ENCODE results near the gene PRKCH. TPM values are rescaled to one million over a fixed set of nuclear protein-coding genes. Genes with fewer than 3 reads are reported as not detected.

Gene PRKCH
- total and polyA plus RNA-seq, 2 of the 13 experiments (the other 11 are each of a cell fraction or from before 2014, with no cell fraction given): 0.48 to 1.3 TPM

DNA sequence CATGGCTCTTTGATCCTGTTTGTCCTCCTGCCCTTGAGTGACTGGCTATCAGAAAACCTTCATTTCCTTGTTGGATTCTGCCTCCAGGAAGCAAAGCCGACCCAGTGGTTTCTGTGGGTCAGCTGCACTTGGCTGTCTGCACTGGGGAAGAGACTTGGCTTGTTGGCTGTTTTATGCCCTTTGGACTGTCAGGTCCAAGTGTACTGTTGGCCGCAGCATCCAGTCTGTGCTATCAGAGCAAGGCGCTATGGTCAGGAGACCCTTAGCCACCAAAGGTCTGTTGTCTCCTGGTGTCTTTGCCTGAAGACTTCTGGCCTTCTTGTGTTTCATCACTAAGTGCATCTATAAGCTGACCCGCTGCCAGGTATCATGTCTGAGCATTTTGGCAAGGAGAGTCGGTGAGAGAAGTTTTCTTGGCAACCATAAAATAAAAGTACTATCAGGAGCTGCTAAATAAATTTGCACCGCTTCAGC, 196.6 kb downstream of the PRKCH start (continued):
- TF ChIP-seq, protein P1, sequence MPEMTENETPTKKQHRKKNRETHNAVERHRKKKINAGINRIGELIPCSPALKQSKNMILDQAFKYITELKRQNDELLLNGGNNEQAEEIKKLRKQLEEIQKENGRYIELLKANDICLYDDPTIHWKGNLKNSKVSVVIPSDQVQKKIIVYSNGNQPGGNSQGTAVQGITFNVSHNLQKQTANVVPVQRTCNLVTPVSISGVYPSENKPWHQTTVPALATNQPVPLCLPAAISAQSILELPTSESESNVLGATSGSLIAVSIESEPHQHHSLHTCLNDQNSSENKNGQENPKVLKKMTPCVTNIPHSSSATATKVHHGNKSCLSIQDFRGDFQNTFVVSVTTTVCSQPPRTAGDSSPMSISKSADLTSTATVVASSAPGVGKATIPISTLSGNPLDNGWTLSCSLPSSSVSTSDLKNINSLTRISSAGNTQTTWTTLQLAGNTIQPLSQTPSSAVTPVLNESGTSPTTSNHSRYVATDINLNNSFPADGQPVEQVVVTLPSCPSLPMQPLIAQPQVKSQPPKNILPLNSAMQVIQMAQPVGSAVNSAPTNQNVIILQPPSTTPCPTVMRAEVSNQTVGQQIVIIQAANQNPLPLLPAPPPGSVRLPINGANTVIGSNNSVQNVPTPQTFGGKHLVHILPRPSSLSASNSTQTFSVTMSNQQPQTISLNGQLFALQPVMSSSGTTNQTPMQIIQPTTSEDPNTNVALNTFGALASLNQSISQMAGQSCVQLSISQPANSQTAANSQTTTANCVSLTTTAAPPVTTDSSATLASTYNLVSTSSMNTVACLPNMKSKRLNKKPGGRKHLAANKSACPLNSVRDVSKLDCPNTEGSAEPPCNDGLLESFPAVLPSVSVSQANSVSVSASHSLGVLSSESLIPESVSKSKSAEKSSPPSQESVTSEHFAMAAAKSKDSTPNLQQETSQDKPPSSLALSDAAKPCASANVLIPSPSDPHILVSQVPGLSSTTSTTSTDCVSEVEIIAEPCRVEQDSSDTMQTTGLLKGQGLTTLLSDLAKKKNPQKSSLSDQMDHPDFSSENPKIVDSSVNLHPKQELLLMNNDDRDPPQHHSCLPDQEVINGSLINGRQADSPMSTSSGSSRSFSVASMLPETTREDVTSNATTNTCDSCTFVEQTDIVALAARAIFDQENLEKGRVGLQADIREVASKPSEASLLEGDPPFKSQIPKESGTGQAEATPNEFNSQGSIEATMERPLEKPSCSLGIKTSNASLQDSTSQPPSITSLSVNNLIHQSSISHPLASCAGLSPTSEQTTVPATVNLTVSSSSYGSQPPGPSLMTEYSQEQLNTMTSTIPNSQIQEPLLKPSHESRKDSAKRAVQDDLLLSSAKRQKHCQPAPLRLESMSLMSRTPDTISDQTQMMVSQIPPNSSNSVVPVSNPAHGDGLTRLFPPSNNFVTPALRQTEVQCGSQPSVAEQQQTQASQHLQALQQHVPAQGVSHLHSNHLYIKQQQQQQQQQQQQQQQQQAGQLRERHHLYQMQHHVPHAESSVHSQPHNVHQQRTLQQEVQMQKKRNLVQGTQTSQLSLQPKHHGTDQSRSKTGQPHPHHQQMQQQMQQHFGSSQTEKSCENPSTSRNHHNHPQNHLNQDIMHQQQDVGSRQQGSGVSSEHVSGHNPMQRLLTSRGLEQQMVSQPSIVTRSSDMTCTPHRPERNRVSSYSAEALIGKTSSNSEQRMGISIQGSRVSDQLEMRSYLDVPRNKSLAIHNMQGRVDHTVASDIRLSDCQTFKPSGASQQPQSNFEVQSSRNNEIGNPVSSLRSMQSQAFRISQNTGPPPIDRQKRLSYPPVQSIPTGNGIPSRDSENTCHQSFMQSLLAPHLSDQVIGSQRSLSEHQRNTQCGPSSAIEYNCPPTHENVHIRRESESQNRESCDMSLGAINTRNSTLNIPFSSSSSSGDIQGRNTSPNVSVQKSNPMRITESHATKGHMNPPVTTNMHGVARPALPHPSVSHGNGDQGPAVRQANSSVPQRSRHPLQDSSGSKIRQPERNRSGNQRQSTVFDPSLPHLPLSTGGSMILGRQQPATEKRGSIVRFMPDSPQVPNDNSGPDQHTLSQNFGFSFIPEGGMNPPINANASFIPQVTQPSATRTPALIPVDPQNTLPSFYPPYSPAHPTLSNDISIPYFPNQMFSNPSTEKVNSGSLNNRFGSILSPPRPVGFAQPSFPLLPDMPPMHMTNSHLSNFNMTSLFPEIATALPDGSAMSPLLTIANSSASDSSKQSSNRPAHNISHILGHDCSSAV (CRISPR knock-in tag; IDR thresholded peaks at IDR 0.05; ENCODE audit: borderline replicate concordance): no peak
- TF ChIP-seq, protein P2, sequence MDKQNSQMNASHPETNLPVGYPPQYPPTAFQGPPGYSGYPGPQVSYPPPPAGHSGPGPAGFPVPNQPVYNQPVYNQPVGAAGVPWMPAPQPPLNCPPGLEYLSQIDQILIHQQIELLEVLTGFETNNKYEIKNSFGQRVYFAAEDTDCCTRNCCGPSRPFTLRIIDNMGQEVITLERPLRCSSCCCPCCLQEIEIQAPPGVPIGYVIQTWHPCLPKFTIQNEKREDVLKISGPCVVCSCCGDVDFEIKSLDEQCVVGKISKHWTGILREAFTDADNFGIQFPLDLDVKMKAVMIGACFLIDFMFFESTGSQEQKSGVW (CRISPR knock-in tag; IDR thresholded peaks at IDR 0.05; ENCODE audit: borderline replicate concordance): no peak
- TF ChIP-seq ZNF121 (CRISPR knock-in tag; IDR thresholded peaks at IDR 0.05): peak; percentile 48; the same call in 1 of the 2 replicates
- TF ChIP-seq ZNF30 (CRISPR knock-in tag; IDR thresholded peaks at IDR 0.05): no peak
- TF ChIP-seq, protein P3, sequence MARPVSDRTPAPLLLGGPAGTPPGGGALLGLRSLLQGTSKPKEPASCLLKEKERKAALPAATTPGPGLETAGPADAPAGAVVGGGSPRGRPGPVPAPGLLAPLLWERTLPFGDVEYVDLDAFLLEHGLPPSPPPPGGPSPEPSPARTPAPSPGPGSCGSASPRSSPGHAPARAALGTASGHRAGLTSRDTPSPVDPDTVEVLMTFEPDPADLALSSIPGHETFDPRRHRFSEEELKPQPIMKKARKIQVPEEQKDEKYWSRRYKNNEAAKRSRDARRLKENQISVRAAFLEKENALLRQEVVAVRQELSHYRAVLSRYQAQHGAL (CRISPR knock-in tag; IDR thresholded peaks at IDR 0.05; ENCODE audit: not compliant biosample characterization): no peak
- no peak for TF ChIP-seq SMAD9 (CRISPR knock-in tag; IDR thresholded peaks at IDR 0.05)
- no peak for TF ChIP-seq ZNF746 (CRISPR knock-in tag; IDR thresholded peaks at IDR 0.05)
- TF ChIP-seq ZNF383 (CRISPR knock-in tag; IDR thresholded peaks at IDR 0.05; ENCODE audit: borderline replicate concordance): no peak
- no peak for TF ChIP-seq ZNF674 (CRISPR knock-in tag; IDR thresholded peaks at IDR 0.05; ENCODE audit: low read depth)
- peak; percentile 74 for TF ChIP-seq RCOR2 (CRISPR knock-in tag; IDR thresholded peaks at IDR 0.05)
- TF ChIP-seq EP300 (IDR thresholded peaks at IDR 0.05; ENCODE audit: low read depth in 2 of 2, low read length in 2 of 2): peak in 1 of 2 experiments; percentile 10; a peak in 1 of 4 replicates
- 0 out of 2 replicates have a peak, but pooled peaks have one; percentile 35 for TF ChIP-seq EP300 (CRISPR knock-in tag; IDR thresholded peaks at IDR 0.05; ENCODE audit: borderline replicate concordance)
- TF ChIP-seq, protein P4, sequence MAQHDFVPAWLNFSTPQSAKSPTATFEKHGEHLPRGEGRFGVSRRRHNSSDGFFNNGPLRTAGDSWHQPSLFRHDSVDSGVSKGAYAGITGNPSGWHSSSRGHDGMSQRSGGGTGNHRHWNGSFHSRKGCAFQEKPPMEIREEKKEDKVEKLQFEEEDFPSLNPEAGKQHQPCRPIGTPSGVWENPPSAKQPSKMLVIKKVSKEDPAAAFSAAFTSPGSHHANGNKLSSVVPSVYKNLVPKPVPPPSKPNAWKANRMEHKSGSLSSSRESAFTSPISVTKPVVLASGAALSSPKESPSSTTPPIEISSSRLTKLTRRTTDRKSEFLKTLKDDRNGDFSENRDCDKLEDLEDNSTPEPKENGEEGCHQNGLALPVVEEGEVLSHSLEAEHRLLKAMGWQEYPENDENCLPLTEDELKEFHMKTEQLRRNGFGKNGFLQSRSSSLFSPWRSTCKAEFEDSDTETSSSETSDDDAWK (CRISPR knock-in tag; IDR thresholded peaks at IDR 0.05): no peak
- TF ChIP-seq, protein P5, sequence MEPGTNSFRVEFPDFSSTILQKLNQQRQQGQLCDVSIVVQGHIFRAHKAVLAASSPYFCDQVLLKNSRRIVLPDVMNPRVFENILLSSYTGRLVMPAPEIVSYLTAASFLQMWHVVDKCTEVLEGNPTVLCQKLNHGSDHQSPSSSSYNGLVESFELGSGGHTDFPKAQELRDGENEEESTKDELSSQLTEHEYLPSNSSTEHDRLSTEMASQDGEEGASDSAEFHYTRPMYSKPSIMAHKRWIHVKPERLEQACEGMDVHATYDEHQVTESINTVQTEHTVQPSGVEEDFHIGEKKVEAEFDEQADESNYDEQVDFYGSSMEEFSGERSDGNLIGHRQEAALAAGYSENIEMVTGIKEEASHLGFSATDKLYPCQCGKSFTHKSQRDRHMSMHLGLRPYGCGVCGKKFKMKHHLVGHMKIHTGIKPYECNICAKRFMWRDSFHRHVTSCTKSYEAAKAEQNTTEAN (CRISPR knock-in tag; conservative IDR thresholded peaks at IDR 0.05): no peak
- no peak for TF ChIP-seq ZNF530 (CRISPR knock-in tag; IDR thresholded peaks at IDR 0.05; ENCODE audit: low read depth)
- peak; percentile 68 for TF ChIP-seq GATAD2A (CRISPR knock-in tag; IDR thresholded peaks at IDR 0.05)
- no peak for TF ChIP-seq GFI1 (CRISPR knock-in tag; IDR thresholded peaks at IDR 0.05; ENCODE audit: borderline replicate concordance)
- no peak for TF ChIP-seq ZNF550 (CRISPR knock-in tag; IDR thresholded peaks at IDR 0.05; ENCODE audit: borderline replicate concordance)
